ENCODE data around the gene MTX1. TPM values are rescaled to one million over a fixed set of nuclear protein-coding genes. Genes with fewer than 3 reads are reported as not detected.

MTX1 gene
- total RNA-seq, 2 donors from 2014 or later = 19.7 to 25.5 TPM

DNA sequence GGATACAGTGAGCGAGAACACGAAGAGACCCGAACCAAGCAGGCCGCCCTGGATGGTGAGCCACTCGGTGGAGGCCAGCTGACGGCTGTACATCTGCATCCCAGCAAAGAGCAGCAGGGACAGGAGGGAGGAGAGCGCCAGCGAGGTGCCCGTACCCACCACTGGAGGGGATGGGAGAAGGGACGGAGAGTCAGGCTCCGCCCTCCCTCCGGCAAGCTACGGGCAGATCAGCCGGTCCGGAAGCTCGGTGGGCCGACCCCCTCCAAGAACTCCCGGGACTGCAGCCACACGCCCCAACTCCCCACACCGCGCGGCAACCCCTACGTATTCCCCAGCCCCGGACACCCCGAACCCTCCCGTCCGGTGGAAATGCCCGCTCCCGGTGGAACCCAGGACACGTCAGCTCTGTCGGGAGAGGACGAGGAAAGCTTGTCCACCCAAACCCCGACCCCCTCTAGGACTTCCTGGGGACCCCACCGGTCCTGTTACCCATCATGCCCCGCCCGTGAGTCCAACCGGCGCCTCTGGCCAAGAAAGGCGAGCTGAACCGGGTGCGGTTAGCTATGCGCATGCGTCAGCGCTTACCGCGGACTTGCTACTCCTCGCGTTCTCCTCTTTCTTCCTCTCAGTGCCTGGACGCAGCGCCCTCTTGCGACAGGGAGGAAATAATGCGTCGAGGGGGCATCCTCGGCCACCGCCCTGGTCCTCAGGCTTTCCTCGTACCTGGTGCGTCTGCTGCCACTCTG, 35.6 kb upstream of the MTX1 start, which contains the start of gene KRTCAP2:
TSS of gene KRTCAP2 (minus strand) at position 573 of the 746 bp plus-strand sequence. CDS start at position 493, 80 bp downstream.
- DNase-seq = peak; percentile 97
- ATAC-seq = peak; percentile 87 to 93
- intact Hi-C loops (cut with DNase I) = no loop called here

DNA sequence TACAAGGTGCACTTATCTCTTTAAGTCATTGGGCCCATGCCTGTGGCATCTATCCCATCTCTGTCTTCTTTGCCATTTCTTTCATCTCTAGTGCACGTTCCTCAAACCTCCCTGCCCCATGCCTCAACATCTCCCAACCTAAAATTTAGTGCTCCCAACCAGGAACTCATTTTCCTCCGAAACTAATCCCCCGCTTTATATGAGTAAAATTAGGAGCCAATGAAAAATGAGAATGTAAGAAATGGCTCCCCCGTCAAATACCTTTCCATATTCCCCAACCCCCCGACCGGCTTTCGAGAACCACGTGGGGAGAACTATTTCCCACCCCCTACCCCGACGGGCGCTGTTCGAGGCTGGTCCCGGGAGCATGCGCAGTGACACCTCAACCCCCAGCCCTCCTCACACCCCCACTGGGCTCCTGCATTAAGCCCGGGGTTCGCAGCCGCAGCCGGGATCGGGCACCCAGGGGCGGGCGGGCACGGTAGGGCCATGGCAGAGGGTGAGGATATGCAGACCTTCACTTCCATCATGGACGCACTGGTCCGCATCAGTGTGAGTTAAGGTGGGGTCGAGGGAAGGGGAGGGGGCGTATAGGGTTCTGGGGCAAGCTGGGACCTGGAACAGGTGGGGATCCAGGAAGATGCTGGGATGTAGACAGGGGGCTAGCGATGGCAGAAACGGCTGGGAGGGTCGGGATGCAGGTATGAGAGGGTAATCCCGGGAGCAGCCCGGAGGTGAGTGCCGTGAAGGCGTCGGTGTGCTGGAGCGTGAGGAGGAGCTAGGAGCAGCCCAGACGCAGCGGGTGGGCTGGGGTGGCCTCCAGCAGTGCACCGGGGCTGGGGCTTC, 34.8 kb upstream of the MTX1 start, which contains the start of gene TRIM46:
TSS of gene TRIM46 (plus strand) at position 372 of the 846 bp plus-strand sequence. CDS start at position 490, 118 bp downstream.
- DNase-seq (no peak), ATAC-seq (peak in 1 of 2 donors; percentile 5)
- intact Hi-C loops (cut with DNase I) = no loop called here

DNA sequence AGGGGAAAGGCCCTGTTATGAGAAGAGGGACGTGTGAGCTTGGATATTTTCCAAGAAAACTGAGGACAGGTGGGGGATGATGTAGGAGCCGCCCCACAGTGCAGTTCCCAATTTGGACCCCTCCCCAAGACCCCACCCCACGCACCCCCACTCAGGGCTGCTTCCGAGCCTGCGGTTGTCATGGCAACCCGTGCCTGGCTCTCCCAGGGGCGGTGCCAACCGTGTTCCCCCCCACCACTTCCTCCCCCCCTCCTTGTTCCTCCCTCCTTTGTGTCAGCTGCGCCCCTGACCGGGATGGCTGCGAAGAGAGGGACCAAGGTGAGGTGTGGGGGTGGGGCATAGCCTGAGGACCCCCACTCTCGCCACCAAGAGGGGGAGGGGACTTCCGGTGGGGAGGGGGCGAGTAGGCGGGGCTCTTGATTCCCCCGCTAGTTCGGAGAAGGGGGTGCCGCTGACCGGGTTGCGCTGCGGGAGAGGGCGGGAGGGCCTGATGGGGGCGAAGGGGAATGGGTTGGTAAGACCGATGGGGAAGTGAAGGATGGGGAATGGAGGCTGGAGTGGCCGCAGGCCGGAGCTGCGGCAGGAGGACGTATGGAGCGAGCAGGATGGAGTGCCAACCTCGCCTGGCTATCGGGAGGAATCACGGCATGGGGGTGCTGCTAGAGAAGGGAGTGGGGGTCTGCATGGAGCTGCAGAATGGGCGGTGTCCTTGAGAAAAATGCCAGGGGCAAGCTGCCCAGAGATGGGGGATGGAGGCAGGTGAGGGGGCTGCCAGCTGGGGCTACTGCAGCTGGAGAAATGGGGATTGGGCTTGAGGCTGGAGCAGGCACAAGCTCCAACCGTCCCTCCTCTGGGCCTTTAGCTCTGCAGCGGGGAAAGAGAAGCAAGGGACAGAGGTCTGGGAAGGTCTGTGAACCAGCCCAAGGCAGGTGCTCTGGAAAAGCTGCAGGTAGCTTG, 33.9 kb upstream of the MTX1 start:
- DNase-seq = peak; percentile 55
- intact Hi-C loops (cut with DNase I) = no loop called here
- no peak for ATAC-seq

DNA sequence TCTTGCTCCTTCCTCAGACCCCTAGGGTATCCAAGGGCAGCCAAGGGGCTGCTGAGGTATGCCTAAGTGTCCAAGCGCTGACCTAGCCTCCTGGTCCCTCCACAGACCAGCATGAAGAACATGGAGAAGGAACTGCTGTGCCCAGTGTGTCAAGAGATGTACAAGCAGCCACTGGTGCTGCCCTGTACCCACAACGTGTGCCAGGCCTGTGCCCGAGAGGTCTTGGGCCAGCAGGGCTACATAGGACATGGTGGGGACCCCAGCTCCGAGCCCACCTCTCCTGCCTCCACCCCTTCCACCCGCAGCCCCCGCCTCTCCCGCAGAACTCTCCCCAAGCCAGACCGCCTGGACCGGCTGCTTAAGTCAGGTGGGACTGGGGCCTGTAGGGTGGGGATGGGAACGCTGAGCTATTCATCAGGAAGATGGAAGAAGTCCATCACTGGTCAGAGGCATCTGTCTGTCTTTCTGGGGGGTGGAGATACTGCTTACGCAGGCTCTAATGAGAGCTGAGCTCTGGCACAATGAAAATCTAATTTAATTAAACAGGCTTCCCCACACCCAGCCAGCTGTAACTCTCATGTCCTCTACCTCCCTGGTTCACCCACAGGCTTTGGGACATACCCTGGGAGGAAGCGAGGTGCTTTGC, 33.1 kb upstream of the MTX1 start:
- intact Hi-C loops (cut with DNase I) = no loop called here
- no peak for DNase-seq
- no peak for ATAC-seq

DNA sequence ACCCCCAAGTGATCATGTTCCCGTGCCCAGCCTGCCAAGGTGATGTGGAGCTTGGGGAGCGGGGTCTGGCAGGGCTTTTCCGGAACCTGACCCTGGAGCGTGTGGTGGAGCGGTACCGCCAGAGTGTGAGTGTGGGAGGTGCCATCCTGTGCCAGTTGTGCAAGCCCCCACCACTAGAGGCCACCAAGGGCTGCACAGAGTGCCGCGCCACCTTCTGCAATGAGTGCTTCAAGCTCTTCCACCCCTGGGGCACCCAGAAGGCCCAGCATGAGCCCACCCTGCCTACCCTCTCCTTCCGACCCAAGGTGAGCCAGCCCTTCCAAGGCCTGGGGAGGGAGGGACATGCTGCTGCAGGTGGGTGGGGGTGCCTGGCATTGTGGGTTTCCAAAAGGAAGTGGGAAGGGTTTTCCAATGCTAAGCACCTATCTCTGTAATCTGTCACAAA, 32.5 kb upstream of the MTX1 start:
- ATAC-seq (no peak), DNase-seq (no peak)
- intact Hi-C loops (cut with DNase I) = no loop called here

DNA sequence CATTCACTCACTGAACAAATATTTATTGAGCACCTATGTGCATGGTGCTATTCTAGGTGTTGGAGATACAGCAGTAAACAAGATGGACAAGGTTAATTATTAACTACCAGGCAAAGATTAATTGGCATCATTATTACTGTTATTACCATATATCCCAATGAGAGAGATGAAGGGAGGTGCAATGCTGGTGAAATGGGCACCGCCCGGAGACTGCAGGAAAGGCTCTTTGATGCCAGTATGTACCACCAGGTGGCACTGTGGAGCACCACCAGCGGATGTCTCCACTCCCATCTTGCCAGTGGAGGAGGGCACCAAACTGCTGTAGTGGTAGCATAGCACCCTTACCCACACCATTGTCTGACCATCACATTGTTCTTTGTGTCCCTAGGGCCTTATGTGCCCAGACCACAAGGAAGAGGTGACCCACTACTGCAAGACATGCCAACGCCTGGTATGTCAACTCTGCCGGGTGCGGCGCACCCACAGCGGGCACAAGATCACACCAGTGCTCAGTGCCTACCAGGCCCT, 31.9 kb upstream of the MTX1 start:
- intact Hi-C loops (cut with DNase I) = no loop called here
- DNase-seq = peak; percentile 89
- ATAC-seq = peak; percentile 41 to 47

DNA sequence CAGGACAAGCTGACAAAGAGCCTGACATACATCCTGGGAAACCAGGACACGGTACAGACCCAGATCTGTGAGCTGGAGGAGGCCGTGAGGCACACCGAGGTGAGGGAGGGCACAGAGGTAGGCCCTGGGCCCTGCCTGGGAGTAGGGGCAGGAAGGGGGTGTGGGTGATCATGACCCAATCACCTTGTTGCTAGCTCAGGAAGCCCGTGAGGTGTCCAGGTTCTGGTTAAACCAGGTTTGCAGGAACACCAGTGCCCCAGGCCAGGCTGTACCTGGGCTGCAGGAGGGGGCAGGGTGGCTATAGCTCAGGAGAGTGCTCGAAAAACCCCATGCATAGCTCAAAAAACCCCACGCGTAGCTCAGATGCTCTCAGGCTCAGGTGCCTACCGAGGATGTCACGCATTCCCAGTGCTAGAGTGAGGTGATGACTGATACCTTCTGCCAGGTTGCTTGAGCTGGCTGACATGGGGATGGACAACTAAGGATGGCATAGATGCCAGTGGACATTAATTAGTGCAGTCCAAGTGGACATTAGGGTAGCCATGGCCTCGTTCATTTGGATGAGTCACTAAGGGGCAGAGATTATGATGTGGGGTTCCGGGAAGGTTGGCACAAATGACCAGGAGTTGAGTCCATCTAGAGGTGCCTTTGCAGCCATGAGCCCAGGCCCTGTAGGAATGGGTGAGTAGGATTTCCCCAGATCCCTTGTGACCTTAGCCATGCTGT, 31.1 kb upstream of the MTX1 start:
- ATAC-seq = no peak
- DNase-seq = no peak
- intact Hi-C loops (cut with DNase I) = no loop called here

DNA sequence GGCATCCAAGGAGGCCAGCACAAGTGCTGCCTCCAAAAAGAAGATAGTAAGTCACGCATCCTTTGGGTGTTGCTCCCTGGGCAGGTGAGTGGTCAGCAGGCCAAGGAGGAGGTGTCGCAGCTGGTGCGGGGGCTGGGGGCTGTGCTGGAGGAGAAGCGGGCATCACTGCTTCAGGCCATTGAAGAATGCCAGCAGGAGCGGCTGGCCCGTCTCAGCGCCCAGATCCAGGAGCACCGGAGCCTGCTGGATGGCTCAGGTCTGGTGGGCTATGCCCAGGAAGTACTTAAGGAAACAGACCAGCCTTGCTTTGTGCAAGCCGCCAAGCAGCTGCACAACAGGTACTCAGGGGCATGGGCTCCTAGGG, 30.6 kb upstream of the MTX1 start:
- intact Hi-C loops (cut with DNase I) = no loop called here
- ATAC-seq (no peak), DNase-seq (no peak)

DNA sequence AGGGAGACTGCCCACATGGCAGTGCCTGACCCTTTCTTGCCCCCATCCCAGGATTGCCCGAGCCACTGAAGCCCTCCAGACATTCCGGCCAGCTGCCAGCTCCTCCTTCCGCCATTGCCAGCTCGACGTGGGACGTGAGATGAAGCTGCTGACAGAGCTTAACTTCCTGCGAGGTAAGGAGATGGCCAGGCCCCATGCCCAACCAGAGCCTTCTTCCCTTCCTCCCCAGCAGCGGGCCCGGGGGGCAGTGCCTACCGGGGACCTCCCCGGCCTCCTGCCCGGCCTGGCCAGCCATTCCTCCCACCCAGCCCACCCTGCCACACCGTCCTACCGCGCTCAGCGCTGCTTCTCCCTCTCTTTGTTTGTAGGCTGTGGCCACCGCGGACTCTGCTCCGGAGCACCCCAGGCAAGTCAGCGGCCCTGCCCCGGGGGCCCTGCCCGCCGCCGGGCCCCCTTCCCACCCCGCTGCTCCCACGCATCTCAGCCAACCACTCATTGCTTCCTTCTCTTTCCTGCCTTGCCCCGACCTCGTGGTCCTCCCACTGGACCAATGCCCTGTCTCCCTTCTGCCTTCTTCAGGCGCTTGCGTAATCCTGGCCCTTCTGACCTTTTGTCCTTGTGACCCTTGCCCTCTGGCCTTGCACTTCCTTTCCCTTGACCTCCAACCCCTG, 29.9 kb upstream of the MTX1 start:
- no peak for ATAC-seq
- intact Hi-C loops (cut with DNase I) = no loop called here
- no peak for DNase-seq

DNA sequence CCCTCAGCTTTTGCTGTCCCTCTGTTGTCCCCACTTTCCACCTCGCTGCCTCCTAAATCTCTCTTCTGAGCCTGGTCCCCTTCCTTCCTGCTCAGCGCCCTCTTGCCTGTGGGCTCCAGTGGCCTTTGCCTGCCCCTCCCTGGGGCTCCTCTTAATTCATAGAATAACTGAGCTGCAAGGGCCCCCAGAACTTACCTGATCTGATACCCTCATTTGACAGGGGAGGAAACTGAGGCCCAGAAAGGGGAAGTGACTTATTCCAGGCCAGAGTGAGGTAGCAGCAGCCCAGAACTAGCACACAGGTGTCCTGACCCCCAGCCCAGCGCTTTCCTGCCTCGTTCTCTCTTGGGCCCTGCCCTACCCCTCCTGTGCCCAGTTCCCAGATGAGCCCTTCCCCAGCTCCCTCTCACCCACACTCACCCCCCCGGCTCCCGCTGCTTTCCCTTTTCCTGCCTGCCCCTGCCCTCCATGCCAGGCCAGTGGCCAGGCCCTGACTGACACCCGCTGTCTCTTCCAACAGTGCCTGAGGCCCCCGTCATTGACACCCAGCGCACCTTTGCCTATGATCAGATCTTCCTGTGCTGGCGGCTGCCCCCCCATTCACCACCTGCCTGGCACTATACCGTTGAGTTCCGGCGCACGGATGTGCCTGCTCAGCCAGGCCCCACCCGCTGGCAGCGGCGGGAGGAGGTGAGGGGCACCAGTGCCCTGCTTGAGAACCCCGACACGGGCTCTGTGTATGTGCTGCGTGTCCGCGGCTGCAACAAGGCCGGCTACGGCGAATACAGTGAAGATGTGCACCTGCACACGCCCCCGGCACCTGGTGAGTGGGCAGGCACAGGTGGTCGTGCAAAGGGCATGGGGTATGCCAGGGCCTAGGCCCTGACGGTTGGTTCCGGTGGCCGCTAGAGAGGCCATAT, 29.1 kb upstream of the MTX1 start:
- ATAC-seq (no peak), DNase-seq (no peak)
- intact Hi-C loops (cut with DNase I) = no loop called here

DNA sequence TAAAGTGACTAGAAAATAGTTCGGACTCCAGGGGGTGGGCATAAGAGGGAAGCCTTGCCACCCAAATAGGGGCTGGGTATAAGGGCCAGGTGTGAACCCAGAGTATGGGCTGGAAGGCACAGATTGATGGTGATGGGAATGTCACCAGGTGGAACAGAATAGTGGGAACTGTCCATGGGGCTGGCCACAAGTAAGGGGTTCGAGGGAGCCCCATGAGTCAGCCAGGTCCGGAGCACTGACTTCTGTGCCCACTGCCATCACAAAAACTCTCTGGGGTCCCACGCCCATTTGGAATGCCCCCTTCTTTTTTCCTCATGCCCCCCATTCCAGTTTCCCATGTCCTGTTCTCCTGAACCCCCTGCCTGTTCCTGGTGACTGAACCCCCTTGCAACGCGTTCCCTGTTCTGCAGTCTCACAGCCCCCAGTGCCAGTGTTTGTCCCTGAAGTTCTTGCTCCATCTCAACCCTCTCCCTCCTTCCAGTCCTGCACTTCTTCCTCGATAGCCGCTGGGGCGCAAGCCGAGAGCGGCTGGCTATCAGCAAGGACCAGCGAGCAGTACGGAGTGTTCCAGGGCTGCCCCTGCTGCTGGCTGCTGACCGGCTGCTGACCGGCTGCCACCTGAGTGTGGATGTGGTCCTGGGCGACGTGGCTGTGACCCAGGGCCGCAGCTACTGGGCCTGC, 27.0 kb upstream of the MTX1 start:
- intact Hi-C loops (cut with DNase I) = no loop called here
- DNase-seq = peak; percentile 16
- no peak for ATAC-seq

DNA sequence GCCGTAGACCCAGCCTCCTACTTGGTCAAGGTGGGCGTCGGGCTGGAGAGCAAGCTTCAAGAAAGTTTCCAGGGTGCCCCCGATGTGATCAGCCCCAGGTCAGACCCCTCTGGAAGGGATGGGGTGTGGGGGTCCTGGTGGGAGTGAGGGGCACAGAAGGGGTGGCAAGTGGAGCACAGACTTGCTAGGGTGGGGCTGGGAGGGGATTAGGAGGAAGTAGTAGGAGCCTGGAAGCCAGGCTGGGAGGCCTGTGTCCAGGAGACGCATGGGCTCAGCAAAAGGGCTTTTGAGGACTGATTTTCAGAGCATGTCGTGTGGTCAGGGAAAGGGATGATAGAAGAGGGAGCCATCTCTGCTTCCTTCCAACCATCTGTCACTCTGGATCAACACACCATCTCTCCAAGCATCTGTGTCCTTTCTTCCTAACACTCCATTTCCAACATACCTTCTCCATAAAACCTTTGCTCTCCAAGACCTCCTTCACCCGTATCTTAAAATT, 26.4 kb upstream of the MTX1 start:
- no peak for DNase-seq
- ATAC-seq = no peak
- intact Hi-C loops (cut with DNase I) = no loop called here

DNA sequence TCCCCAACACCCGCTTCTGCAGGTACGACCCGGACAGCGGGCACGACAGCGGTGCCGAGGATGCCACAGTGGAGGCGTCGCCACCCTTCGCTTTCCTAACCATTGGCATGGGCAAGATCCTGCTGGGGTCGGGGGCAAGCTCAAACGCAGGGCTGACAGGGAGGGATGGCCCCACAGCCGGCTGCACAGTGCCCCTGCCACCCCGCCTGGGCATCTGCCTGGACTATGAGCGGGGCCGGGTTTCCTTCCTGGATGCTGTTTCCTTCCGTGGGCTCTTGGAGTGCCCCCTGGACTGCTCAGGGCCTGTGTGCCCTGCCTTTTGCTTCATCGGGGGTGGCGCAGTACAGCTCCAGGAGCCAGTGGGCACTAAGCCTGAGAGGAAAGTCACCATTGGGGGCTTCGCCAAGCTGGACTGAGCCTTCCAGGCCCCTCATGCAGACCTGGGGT, 24.7 kb upstream of the MTX1 start:
- intact Hi-C loops (cut with DNase I) = no loop called here
- no peak for ATAC-seq
- peak; percentile 16 for DNase-seq

DNA sequence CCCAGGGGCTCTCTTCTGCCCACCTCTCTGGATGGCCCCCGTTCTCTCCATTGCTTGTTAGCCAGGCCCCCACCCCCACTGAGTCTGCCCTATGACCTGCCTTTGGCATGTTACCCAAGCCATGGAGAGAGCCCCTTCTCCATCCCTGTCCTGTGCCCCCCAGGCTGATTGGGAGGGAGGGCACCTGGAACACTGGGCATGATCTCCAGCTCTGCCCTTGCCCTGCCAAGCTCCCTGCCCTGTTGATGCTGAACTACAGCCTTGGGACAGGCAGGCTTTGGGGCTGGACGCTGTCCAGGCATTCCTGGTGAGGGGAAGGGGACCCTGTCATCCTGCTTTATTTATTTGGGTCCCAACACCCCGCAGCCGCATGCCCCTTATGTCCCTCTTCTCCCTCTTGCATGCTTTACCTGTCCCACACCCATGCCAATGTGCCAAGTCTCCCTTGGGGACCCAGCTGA, 24.1 kb upstream of the MTX1 start:
- intact Hi-C loops (cut with DNase I) = no loop called here
- no peak for ATAC-seq
- DNase-seq = peak; percentile 15

Measured in left cardiac atrium (tissue), 4 donors.